ENCODE measurements around the gene KLHL10. TPM values are rescaled to one million over a fixed set of nuclear protein-coding genes. Genes with fewer than 3 reads are reported as not detected.
A peak's percentile ranks its signal among the peaks of the same experiment; 100 is the strongest.
"Not testable (repeated sequence)": the region's sequence is repeated elsewhere in the genome, so short reads cannot be mapped to it uniquely, and the experiment has no call there.

The KLHL10 gene
- total RNA-seq, 1 donor from 2014 or later = not detected

DNA sequence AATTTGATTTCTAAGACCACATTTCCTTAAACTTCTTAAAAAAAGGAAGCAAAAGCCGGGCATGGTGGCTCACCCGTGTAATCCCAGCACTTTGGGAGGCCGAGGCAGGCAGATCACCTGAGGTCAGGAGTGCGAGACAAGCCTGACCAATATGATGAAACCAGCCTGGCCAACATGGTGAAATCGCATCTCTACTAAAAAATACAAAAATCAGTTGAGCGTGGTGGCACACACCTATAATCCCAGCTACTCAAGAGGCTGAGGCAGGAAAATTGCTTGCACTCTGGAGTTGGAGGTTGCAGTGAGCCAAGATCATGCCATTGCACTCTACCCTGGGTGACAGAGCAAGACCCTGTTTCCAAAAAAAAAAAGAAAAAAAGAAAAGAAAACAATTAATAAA lies 3.2 kb downstream of the KLHL10 start:
- intact Hi-C loops (cut with DNase I); DNase-seq (ENCODE audit: low spot score); ATAC-seq: not testable (repeated sequence)

GRCh38 chr17:41844971-41845370 lies 7.3 kb downstream of the KLHL10 start:
- intact Hi-C loops (cut with DNase I) = no loop called here
- ATAC-seq (no peak), DNase-seq (ENCODE audit: low spot score) (peak; percentile 25)

- intact Hi-C loops (cut with DNase I) = no loop called here
- DNase-seq (ENCODE audit: low spot score) = no peak
- ATAC-seq = peak; percentile 30
Observed at GRCh38 chr17:41848788-41849187, 11.2 kb downstream of the KLHL10 start.

DNA sequence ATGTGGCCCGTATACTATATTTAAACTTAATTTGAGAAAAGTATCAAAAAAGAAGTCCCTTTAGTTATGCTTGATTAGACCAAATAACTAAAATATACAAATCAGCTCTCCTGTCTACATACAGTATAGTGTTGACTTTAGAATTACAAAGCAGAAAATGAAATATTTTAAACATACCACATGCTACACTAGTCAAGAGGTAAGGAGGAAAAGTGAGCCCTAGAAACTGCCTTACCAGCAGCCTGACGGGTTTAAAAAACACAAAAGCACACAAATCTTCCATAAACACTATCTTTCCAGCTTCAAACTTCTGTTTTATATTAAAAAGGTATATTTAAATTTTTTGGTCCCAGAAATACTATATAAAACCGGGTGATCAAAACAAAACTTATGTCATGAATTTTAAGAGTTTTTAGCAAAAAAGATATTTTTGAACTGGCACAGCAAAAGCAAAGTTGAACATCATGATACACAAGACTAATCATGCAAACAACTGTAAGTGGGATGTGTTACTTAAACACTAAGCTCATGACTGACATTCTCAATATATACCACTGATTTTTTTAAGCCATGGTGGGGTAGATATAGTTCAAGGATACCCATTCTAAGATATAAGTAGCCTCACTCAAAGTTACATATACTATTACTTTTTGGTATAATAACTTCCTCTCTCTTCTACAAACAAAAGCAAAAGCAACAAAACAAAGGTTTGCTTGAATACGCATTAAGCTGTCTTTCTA lies 11.8 kb downstream of the KLHL10 start:
- DNase-seq (ENCODE audit: low spot score) (no peak), ATAC-seq (no peak)
- intact Hi-C loops (cut with DNase I) = no loop called here

- not testable (repeated sequence) for ATAC-seq
Observed at GRCh38 chr17:41851382-41851781, 13.8 kb downstream of the KLHL10 start.

GRCh38 chr17:41860254-41860931 lies 22.8 kb downstream of the KLHL10 start:
- ATAC-seq (no peak), DNase-seq (ENCODE audit: low spot score) (no peak)
- intact Hi-C loops (cut with DNase I) = no loop called here

More at GRCh38 chr17:41851382-41851781, 13.8 kb downstream of the KLHL10 start:
- DNase-seq (ENCODE audit: low spot score); intact Hi-C loops (cut with DNase I): not testable (repeated sequence)

- ATAC-seq (no peak), DNase-seq (ENCODE audit: low spot score) (no peak)
- intact Hi-C loops (cut with DNase I) = no loop called here
Observed at GRCh38 chr17:41863074-41863848, 25.6 kb downstream of the KLHL10 start.

DNA sequence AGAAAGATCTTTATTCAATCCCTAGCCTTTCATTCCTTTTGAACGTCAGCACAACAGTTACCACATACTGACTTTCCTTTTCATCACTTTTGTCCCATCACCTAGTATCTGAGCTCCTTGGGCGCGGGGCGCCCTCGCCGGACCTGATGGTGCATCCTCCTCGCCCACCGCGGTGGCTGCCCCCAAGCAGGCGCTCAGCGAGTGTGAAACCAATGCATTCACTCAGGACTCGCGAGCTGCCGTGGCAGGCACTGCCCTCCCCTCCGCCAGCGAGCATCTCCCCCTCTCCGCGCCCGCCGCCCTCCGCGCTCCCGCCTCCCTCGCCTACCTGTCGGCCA lies 26.8 kb downstream of the KLHL10 start:
- ATAC-seq (no peak), DNase-seq (ENCODE audit: low spot score) (no peak)
- intact Hi-C loops (cut with DNase I) = no loop called here

- ATAC-seq = peak; percentile 96
- peak; percentile 91 for DNase-seq (ENCODE audit: low spot score)
- intact Hi-C loops (cut with DNase I) = no loop called here
Observed at GRCh38 chr17:41864836-41865595, 27.4 kb downstream of the KLHL10 start, which contains the start of gene KLHL11. KLHL11 (minus strand) TSS chr17:41865423; CDS start chr17:41865370, 53 bp downstream.

- intact Hi-C loops (cut with DNase I) = no loop called here
- DNase-seq (ENCODE audit: low spot score) (no peak), ATAC-seq (no peak)
Observed at GRCh38 chr17:41865596-41865893, 27.9 kb downstream of the KLHL10 start.

DNA sequence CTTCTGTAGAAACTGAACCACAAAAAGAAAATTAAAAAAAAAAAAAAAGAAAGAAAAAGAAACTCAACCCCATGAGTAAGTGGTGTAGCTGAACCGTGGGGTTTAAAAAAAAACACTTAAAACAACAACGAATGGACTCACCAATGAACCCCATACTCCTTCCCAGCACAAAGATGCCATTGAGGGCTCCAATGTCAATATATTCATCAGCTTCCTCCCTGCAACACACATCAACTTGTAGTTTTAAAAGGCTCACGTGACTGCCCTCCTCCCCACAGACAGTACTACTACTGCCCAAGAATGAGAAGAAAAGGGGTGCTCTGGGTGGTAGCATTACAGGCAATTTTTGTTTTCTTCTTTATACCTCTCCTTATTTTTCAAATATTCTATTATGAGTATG lies 30.9 kb downstream of the KLHL10 start:
- intact Hi-C loops (cut with DNase I) = no loop called here
- no peak for DNase-seq (ENCODE audit: low spot score)
- no peak for ATAC-seq

DNA sequence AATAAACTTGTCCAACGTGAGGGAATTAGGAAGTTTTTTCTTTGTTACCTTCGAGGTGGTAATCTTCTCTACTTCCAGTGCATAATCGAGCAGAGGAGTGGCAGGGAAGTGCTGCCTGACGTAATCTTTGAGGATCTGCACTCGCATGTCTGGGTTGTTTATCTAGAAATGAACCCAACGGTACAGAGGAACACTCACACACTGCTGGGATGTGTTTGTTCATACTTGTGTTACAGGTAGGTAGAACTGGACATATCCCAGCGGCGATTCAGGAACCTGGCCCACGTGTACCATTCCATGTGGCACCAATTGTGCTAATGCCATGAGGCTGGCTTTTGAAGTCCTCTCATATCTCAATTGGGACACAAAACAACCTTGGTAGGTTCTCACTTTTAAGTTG lies 31.8 kb downstream of the KLHL10 start:
- intact Hi-C loops (cut with DNase I) = no loop called here
- DNase-seq (ENCODE audit: low spot score) (no peak), ATAC-seq (no peak)

- no peak for DNase-seq (ENCODE audit: low spot score)
- ATAC-seq = no peak
- intact Hi-C loops (cut with DNase I) = no loop called here
Observed at GRCh38 chr17:41870097-41870496, 32.5 kb downstream of the KLHL10 start.

DNA sequence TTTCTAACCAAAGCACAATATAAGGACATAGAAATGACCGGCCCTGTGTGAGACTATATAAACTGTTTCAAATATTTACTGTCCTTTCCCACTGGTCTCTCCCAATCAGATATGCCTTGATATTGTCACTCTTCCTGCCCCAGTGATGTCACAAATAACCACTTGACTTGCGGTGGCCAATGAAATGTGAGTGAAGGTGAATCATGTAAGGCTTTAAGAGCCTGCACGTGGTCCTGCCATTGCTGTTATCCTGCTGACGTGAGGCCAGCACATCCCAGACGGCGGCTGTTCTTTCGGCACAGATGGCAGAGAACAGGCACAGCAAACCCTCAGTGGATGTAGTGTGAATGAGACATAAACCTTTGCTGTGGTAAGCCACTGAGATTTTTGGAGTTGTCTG lies 33.0 kb downstream of the KLHL10 start:
- DNase-seq (ENCODE audit: low spot score) (no peak), ATAC-seq (no peak)
- intact Hi-C loops (cut with DNase I) = no loop called here

DNA sequence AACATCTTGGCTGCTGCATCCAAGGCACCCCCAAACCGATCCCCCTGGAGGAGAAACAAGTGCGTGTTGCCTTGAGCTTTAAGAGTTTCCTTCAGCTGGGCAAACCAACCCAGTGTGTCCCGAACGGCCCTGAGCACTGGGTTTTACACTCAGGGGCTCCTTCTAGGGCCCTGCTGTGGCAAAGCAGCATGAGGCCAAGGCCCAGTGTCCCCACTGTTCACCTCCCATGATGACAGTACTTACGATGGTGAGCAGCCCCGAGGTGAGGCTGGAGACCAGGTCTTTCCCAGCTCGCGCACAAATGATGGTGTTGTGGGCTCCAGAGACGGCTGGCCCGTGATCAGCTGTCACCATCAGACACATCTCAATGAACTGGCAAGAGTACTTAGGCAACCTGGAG lies 34.2 kb downstream of the KLHL10 start:
- intact Hi-C loops (cut with DNase I) = no loop called here
- ATAC-seq (no peak), DNase-seq (ENCODE audit: low spot score) (no peak)

DNA sequence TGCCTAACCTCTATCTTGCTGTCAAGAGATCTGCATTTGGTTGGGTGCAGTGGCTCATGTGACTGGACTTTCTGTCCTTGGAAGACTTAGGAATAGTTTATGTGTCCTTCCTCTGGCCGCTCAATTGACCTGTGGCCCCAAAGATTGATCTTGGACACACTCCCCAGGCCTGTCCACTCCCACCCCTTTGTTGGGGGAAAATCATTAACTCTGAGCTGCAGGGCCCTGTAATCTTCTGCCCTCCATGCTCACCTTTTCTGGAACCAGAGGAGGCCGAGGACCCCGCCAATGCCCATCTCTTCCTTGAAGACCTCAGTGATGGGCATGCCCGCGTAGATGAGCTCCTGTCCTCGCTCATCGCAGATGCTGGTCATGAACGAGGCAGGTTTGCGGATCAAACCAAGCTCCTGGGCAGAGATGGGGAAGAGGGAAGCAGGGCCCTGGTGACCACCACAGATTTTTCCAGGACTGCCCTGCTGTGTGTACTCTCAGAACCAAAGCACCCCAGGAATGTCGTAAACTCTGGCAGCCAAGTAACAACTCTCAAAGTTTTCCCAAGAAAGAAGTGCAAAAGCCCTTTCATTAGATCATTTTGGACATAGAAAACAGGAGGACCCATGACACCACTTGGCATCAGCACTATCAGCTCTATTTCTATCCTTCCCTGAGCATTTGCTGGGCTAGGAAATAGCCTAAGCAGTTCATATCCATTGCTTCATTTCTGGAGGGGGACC lies 36.1 kb downstream of the KLHL10 start:
- peak; percentile 17 for ATAC-seq

GRCh38 chr17:41874293-41874670 lies 36.7 kb downstream of the KLHL10 start:
- ATAC-seq = peak; percentile 24
- DNase-seq (ENCODE audit: low spot score); intact Hi-C loops (cut with DNase I): not testable (repeated sequence)

More for the DNA sequence above, 36.1 kb downstream of the KLHL10 start:
- intact Hi-C loops (cut with DNase I) = no loop called here
- no peak for DNase-seq (ENCODE audit: low spot score)

- no peak for DNase-seq (ENCODE audit: low spot score)
- intact Hi-C loops (cut with DNase I) = no loop called here
Observed at GRCh38 chr17:41880130-41880529, 42.5 kb downstream of the KLHL10 start.

DNA sequence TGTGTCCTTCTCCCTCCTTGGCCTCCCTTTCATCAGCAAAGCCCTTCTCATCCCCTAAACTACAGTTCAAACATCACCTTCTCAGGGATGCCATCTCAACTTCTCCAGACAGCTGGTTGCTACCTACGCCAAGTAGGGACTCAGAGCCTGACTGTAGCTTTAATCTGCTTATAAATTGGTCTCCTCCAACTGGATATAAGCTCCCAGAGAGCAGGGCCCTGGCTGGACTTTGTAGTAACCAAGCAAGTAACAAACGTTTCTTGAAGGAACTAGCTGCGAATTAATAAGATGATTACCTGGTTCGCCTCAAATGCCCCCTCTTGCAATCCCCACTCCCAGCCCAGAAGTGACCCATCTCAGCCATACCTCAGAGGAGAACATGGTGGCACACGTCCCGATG lies 45.1 kb downstream of the KLHL10 start:
- no peak for DNase-seq (ENCODE audit: low spot score)
- ATAC-seq = no peak
- intact Hi-C loops (cut with DNase I) = no loop called here

More at GRCh38 chr17:41880130-41880529, 42.5 kb downstream of the KLHL10 start:
- no peak for ATAC-seq

Measured in sciatic nerve (tissue), 2 donors.